Gastrocnemius medialis (tissue), 4 donors: Measurements from ENCODE around the gene MEIS2.

ENCODE experiments used
- POLR2A ChIP-seq, 2 donors: fragments of 450-650 bp; IDR thresholded peaks; one replicate each; pipeline ENCODE4 v1.6.1; 2017; ENCODE audit warnings: antibody characterized with exemption in 2 of 2, mild to moderate bottlenecking in 2 of 2, moderate library complexity in 2 of 2
- TF ChIP-seq, protein P1 (sequence below), 5 experiments: fragments of 450-650 bp in 3 of 5; fragments of 200-600 bp in 2 of 5; sonication (generic) in 2 of 5; IDR thresholded peaks in 4 of 5; conservative IDR thresholded peaks in 1 of 5; 1 replicate in 4 of 5; 2 replicates in 1 of 5; pipeline ENCODE4 v1.5.1; 2016 to 2019; ENCODE audit warnings: antibody characterized with exemption in 5 of 5, mild to moderate bottlenecking in 3 of 5, moderate library complexity in 3 of 5

DNA sequence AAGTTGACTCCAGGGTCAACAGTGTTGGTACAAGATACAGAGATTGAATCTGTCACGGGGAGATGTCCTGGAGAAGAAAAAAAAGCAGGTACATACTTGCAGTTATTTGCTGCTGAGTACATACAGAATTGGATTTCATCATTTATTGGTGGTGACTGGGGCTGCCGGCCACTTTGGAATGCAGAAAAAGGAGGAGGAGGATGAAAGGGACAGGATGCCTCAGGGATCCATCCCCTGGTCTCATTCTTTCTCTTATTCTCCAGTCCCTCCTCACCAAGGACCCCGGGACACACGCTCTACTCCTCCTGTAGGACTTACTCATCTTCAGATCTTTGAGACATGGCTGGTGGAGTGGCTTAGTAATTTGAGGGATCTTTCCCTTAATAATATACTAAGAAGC is 30.0 kb upstream of the MEIS2 start:
- no peak for TF ChIP-seq POLR2A (IDR thresholded peaks at IDR 0.05)
- TF ChIP-seq, protein P1, sequence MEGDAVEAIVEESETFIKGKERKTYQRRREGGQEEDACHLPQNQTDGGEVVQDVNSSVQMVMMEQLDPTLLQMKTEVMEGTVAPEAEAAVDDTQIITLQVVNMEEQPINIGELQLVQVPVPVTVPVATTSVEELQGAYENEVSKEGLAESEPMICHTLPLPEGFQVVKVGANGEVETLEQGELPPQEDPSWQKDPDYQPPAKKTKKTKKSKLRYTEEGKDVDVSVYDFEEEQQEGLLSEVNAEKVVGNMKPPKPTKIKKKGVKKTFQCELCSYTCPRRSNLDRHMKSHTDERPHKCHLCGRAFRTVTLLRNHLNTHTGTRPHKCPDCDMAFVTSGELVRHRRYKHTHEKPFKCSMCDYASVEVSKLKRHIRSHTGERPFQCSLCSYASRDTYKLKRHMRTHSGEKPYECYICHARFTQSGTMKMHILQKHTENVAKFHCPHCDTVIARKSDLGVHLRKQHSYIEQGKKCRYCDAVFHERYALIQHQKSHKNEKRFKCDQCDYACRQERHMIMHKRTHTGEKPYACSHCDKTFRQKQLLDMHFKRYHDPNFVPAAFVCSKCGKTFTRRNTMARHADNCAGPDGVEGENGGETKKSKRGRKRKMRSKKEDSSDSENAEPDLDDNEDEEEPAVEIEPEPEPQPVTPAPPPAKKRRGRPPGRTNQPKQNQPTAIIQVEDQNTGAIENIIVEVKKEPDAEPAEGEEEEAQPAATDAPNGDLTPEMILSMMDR (IDR thresholded peaks at IDR 0.05 in 4 of 5, conservative IDR thresholded peaks at IDR 0.05 in 1 of 5): no peak
